IMR-90 (cell line): ENCODE measurements around the gene SPATA18. TPM values are rescaled to one million over a fixed set of nuclear protein-coding genes. Genes with fewer than 3 reads are reported as not detected.

Source experiments
- ATAC-seq: fragments of 200-7000 bp; cut with Tn5 transposase; 2 replicates; pipeline ENCODE4 v1.9.1; 2020; ENCODE audit warnings: low read depth, mild to moderate bottlenecking, moderate library complexity
- BruUV-seq: library from RNA; stranded (reverse); fragments of 400-500 nt; replicated peaks from 2 replicates; lab custom pipeline; 2021; lab: Mats Ljungman, UMichigan
- CTCF ChIA-PET: fragments of 300-600 bp; formaldehyde crosslinking; extraction: SDS; loops from one replicate; lab custom pipeline; 2021; ENCODE audit warnings: antibody characterized with exemption; lab: Yijun Ruan, JAX
- POLR2A ChIA-PET: fragments of 300-600 bp; sonication (Branson Sonifier 250); formaldehyde crosslinking; loops from one replicate; lab custom pipeline; 2022; ENCODE audit warnings: antibody characterized with exemption; ENCODE audit not compliant: unreplicated experiment; lab: Charles Lee
- DNase-seq: peaks from one replicate; pipeline ENCODE4 v3.0.0; 2013
- H2AFZ ChIP-seq: replicated peaks from 2 replicates; pipeline ENCODE3; 2013; ENCODE audit warnings: low read length, mild to moderate bottlenecking; ENCODE audit not compliant: poor library complexity
- H2AK5ac ChIP-seq: 2 replicates; pipeline ENCODE4 v1.6.1; 2013; ENCODE audit warnings: low read depth, low read length, inconsistent platforms
- H2AK9ac ChIP-seq: replicated peaks from 2 replicates; pipeline ENCODE3; 2013; ENCODE audit warnings: mild to moderate bottlenecking, low read depth, low read length, moderate library complexity; ENCODE audit not compliant: poor library complexity
- H2BK120ac ChIP-seq: 2 replicates; pipeline ENCODE4 v1.6.1; 2013; ENCODE audit warnings: low read depth, low read length, inconsistent platforms
- H2BK15ac ChIP-seq: 3 replicates; pipeline ENCODE4 v1.6.1; 2013; ENCODE audit warnings: low read depth, low read length, inconsistent platforms
- H2BK20ac ChIP-seq: 2 replicates; pipeline ENCODE4 v1.6.1; 2013; ENCODE audit warnings: low read depth, mild to moderate bottlenecking, inconsistent platforms, low read length, moderate library complexity
- H2BK5ac ChIP-seq: 2 replicates; pipeline ENCODE4 v1.6.1; 2013; ENCODE audit warnings: mild to moderate bottlenecking, low read depth, low read length, inconsistent platforms; ENCODE audit not compliant: poor library complexity, severe bottlenecking
- H3K14ac ChIP-seq: replicated peaks from 2 replicates; pipeline ENCODE4 v1.6.1; 2013; ENCODE audit warnings: low read depth, low read length, inconsistent platforms
- H3K18ac ChIP-seq: 2 replicates; pipeline ENCODE4 v1.6.1; 2013; ENCODE audit warnings: low read depth, low read length, control low read depth
- H3K23ac ChIP-seq: 2 replicates; pipeline ENCODE4 v1.6.1; 2013; ENCODE audit warnings: low read depth, low read length, inconsistent platforms
- H3K27ac ChIP-seq: 2 replicates; pipeline ENCODE4 v1.5.1; 2013; ENCODE audit warnings: mild to moderate bottlenecking, control low read depth, low read length; ENCODE audit not compliant: insufficient read depth
- H3K27me3 ChIP-seq: 2 replicates; pipeline ENCODE4 v1.6.1; 2013; ENCODE audit warnings: low read length; ENCODE audit not compliant: control insufficient read depth, insufficient read depth
- H3K36me3 ChIP-seq: 2 replicates; pipeline ENCODE4 v1.6.1; 2013; ENCODE audit warnings: low read length, mixed read lengths; ENCODE audit not compliant: control insufficient read depth, insufficient read depth
- H3K4ac ChIP-seq: 2 replicates; pipeline ENCODE4 v1.6.1; 2013; ENCODE audit warnings: low read depth, low read length, inconsistent platforms
- H3K4me1 ChIP-seq: 2 replicates; pipeline ENCODE4 v1.6.1; 2013; ENCODE audit warnings: low read length, mixed read lengths; ENCODE audit not compliant: control insufficient read depth, insufficient read depth
- H3K4me2 ChIP-seq: 2 replicates; pipeline ENCODE4 v1.6.1; 2013; ENCODE audit warnings: low read depth, mild to moderate bottlenecking, control low read depth, low read length, moderate library complexity
- H3K4me3 ChIP-seq: 2 replicates; pipeline ENCODE4 v1.5.1; 2013; ENCODE audit warnings: low read depth, mild to moderate bottlenecking, control low read depth, low read length, moderate library complexity; ENCODE audit not compliant: insufficient read depth
- H3K56ac ChIP-seq: 2 replicates; pipeline ENCODE4 v1.6.1; 2013; ENCODE audit warnings: low read length, inconsistent platforms; ENCODE audit not compliant: insufficient read depth; ENCODE audit errors: extremely low read depth
- H3K79me1 ChIP-seq, 2 experiments: 2 replicates each; pipeline ENCODE4 v1.6.1; 2013; ENCODE audit warnings: low read length in 2 of 2, inconsistent platforms in 1 of 2, low read depth in 1 of 2
- H3K9ac ChIP-seq: 2 replicates; pipeline ENCODE4 v1.6.1; 2013; ENCODE audit warnings: low read depth, low read length, control low read depth
- H3K9me1 ChIP-seq: 2 replicates; pipeline ENCODE4 v1.6.1; 2013; ENCODE audit warnings: low read length, inconsistent platforms; ENCODE audit not compliant: insufficient read depth
- H3K9me3 ChIP-seq: 2 replicates; pipeline ENCODE4 v1.6.1; 2013; ENCODE audit warnings: low read length; ENCODE audit not compliant: control insufficient read depth, insufficient read depth
- H4K20me1 ChIP-seq: 2 replicates; pipeline ENCODE4 v1.6.1; 2013; ENCODE audit warnings: low read length, inconsistent platforms; ENCODE audit not compliant: insufficient read depth
- H4K5ac ChIP-seq: 2 replicates; pipeline ENCODE4 v1.6.1; 2013; ENCODE audit warnings: mild to moderate bottlenecking, low read depth, low read length, control low read depth
- H4K8ac ChIP-seq, 2 experiments: 2 replicates each; pipeline ENCODE4 v1.6.1; 2013; ENCODE audit warnings: low read depth in 2 of 2, low read length in 2 of 2, control low read depth in 1 of 2, inconsistent platforms in 1 of 2
- H4K91ac ChIP-seq: 2 replicates; pipeline ENCODE4 v1.6.1; 2013; ENCODE audit warnings: low read depth, low read length, inconsistent platforms; ENCODE audit not compliant: insufficient read depth
- BHLHE40 ChIP-seq: fragments of 150-350 bp; IDR thresholded peaks from 2 replicates; pipeline ENCODE4 v1.6.1; 2016; ENCODE audit warnings: mild to moderate bottlenecking, low read depth, low read length
- CEBPB ChIP-seq: IDR thresholded peaks from 2 replicates; pipeline ENCODE4 v1.6.1; 2012; ENCODE audit warnings: low read depth, low read length, improper control_type of control experiment
- CHD1 ChIP-seq: IDR thresholded peaks from 2 replicates; pipeline ENCODE4 v1.6.1; 2012; ENCODE audit warnings: low read depth, low read length, improper control_type of control experiment
- CTCF ChIP-seq: conservative IDR thresholded peaks from 2 replicates; pipeline ENCODE4 v1.5.1; 2012; ENCODE audit warnings: mild to moderate bottlenecking, low read depth, low read length, improper control_type of control experiment
- ELK1 ChIP-seq: fragments of 150-350 bp; IDR thresholded peaks from 2 replicates; pipeline ENCODE4 v1.6.1; 2016; ENCODE audit warnings: low read depth, mild to moderate bottlenecking, low read length, moderate library complexity, borderline replicate concordance
- MAFK ChIP-seq: IDR thresholded peaks from 2 replicates; pipeline ENCODE4 v1.6.1; 2012; ENCODE audit warnings: low read depth, low read length, improper control_type of control experiment
- MAZ ChIP-seq: IDR thresholded peaks from 2 replicates; pipeline ENCODE4 v1.6.1; 2012; ENCODE audit warnings: low read depth, mild to moderate bottlenecking, low read length, improper control_type of control experiment, moderate library complexity, borderline replicate concordance
- NFE2L2 ChIP-seq: fragments of 150-350 bp; IDR thresholded peaks from 2 replicates; pipeline ENCODE4 v1.6.1; 2016; ENCODE audit warnings: low read depth, mild to moderate bottlenecking, low read length
- POLR2A ChIP-seq: IDR thresholded peaks from 2 replicates; pipeline ENCODE4 v1.6.1; 2012; ENCODE audit warnings: mild to moderate bottlenecking, low read depth, low read length
- RCOR1 ChIP-seq: IDR thresholded peaks from 2 replicates; pipeline ENCODE4 v1.6.1; 2012; ENCODE audit warnings: mild to moderate bottlenecking, low read length, improper control_type of control experiment; ENCODE audit not compliant: insufficient replicate concordance
- RFX5 ChIP-seq: IDR thresholded peaks from 2 replicates; pipeline ENCODE4 v1.8.0; 2012; ENCODE audit warnings: low read depth, mild to moderate bottlenecking, low read length, moderate library complexity
- SMC3 ChIP-seq: fragments of 150-350 bp; IDR thresholded peaks from 2 replicates; pipeline ENCODE4 v1.6.1; 2016; ENCODE audit warnings: low read depth, mild to moderate bottlenecking, antibody characterized with exemption, low read length, moderate library complexity
- USF2 ChIP-seq: fragments of 150-350 bp; IDR thresholded peaks from 2 replicates; pipeline ENCODE4 v1.6.1; 2017; ENCODE audit warnings: mild to moderate bottlenecking, antibody characterized with exemption, low read length, low read depth
- WGBS, 2 experiments: methylation state at CpG; one replicate each; pipeline versions ENCODE4 v1.1.5 to v1.1.7; 2013; ENCODE audit warnings: missing lambda C conversion rate in 2 of 2; ENCODE audit not compliant: insufficient read length in 1 of 2; ENCODE audit errors: extremely low coverage in 2 of 2; 5-methylcytosine and 5-hydroxymethylcytosine counted together
- dilution Hi-C: fragments of 300-500 bp; cut with HindIII; formaldehyde crosslinking; loops from one replicate; pipeline ENCODE4 v1.14.3; 2018; ENCODE audit warnings: low sequenced_read_pairs; ENCODE audit not compliant: unreplicated experiment
- in situ Hi-C: fragments of 300-500 bp; cut with MboI; formaldehyde crosslinking; loops from 3 replicates; pipeline ENCODE4 v1.14.3; 2019; ENCODE audit warnings: low sequenced_read_pairs, inconsistent platforms, mixed read lengths
- intact Hi-C: fragments of 100-400 bp; cut with micrococcal nuclease; formaldehyde crosslinking; loops from 2 replicates; pipeline ENCODE4 v1.10.0; 2022
- polyA plus RNA-seq, 3 experiments: library from polyadenylated mRNA; depleted of rRNA; stranded (reverse); fragments of >200 nt; gene quantifications; 2 replicates each; pipeline ENCODE4 v1.2.3, GENCODE V29; 2012; ENCODE audit warnings: low replicate concordance in 1 of 3
- total RNA-seq: library from RNA; depleted of rRNA; stranded (reverse); fragments of >200 nt; gene quantifications from 2 replicates; pipeline ENCODE4 v1.2.3, GENCODE V29; 2012

Gene SPATA18
- total and polyA plus RNA-seq, 2 of the 4 experiments (the other 2 are of a cell fraction): 3.0 to 4.7 TPM

GRCh38 chr4:52069571-52069970 lies 18.5 kb downstream of the SPATA18 start:
- WGBS, 2 experiments: no CpG with 5 or more reads among the region's 1 CpG
- Histone ChIP-seq H4K5ac (no peak overlapping the region), H2AFZ (no peak overlapping the region), H3K79me1 (no peaks in the 10 kb centered on the region), H3K4me1 (no peaks in the 10 kb centered on the region), H2BK15ac (no peak overlapping the region), H3K14ac (no peak overlapping the region), H3K9me1 (no peaks in the 10 kb centered on the region), H2BK5ac (no peak overlapping the region), H3K4me3 (no peak overlapping the region), H3K9ac (no peak overlapping the region), H3K4ac (no peak overlapping the region), H2AK5ac (no peak overlapping the region), H3K36me3 (no peaks in the 10 kb centered on the region), H3K27me3 (no peaks in the 10 kb centered on the region), H2AK9ac (no peak overlapping the region), H2BK120ac (no peak overlapping the region), H3K56ac (no peak overlapping the region), H3K23ac (no peak overlapping the region), H3K27ac (no peak overlapping the region), H4K8ac (no peak overlapping the region), H2BK20ac (no peak overlapping the region), H3K4me2 (no peak overlapping the region), H4K20me1 (no peaks in the 10 kb centered on the region), H3K18ac (no peak overlapping the region), H4K91ac (no peak overlapping the region), H3K9me3 (no peaks in the 10 kb centered on the region)
- ATAC-seq (no peak), DNase-seq (no peak)
- ChIA-PET CTCF (no interaction called here), POLR2A (no interaction called here)
- no TSS peak for BruUV-seq
- dilution Hi-C loops: no loop called here
- TF ChIP-seq CHD1: no peak
- no peak for TF ChIP-seq MAFK
- no peak for TF ChIP-seq RCOR1
- no peak for TF ChIP-seq BHLHE40
- TF ChIP-seq CEBPB: no peak
- no peak for TF ChIP-seq RFX5
- TF ChIP-seq USF2: no peak
- no peak for TF ChIP-seq ELK1
- TF ChIP-seq CTCF: no peak
- no peak for TF ChIP-seq SMC3
- no peak for TF ChIP-seq POLR2A
- TF ChIP-seq NFE2L2: no peak
- no peak for TF ChIP-seq MAZ
- intact Hi-C loops: no loop called here
- in situ Hi-C loops: no loop called here
